Measurements from ENCODE around the gene OR6C6.
"Not testable (repeated sequence)": the region's sequence is repeated elsewhere in the genome, so short reads cannot be mapped to it uniquely, and the experiment has no call there.

Gene OR6C6

DNA sequence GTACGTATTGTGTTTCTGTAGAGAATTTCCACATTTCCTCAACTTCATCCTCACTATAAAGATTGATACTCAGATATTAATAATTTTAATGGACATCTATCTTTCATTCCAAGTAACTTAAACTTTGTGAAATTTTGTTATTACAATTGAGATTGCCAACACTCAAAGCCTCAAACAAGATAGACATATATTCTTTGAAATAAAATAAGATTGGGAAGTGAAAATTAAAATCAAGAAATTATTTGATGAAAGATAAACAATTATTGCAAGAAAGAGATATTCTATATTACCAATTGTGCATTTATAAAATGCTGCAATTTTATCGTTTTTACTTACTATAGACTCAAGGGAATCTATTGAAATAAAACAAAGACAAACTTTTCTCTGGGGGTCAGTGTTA is at the start of gene OR6C6:
Gene OR6C6, minus strand, starts transcription at position 101 of the 400 bp plus-strand sequence. CDS start 1,337 bp downstream, outside the sequence.
- Histone ChIP-seq H3K36me3 (ENCODE audit: control insufficient read depth in 1 of 2, insufficient read depth in 2 of 2, low read length in 2 of 2) (no peaks in the 10 kb centered on the region), H3K27ac (ENCODE audit: low read depth, low read length) (no peak within 1 kb of the TSS), H3K4me1 (ENCODE audit: control insufficient read depth in 1 of 2, insufficient read depth in 2 of 2, low read length in 2 of 2) (no peaks in the 10 kb centered on the region), H3K4me3 (ENCODE audit: low read depth in 1 of 2, low read length in 2 of 2) (no peak within 1 kb of the TSS), H3K9me3 (ENCODE audit: control insufficient read depth in 1 of 2, low read length in 2 of 2) (no peaks in the 10 kb centered on the region), H3K9ac (ENCODE audit: low read depth in 1 of 2, low read length in 2 of 2) (no peak within 1 kb of the TSS), H3K27me3 (ENCODE audit: control insufficient read depth in 1 of 2, insufficient read depth in 2 of 2, low read length in 2 of 2) (no peaks in the 10 kb centered on the region)

- Histone ChIP-seq H3K4me3 (ENCODE audit: low read depth in 1 of 2, low read length in 2 of 2) (no peak overlapping the region), H3K9ac (ENCODE audit: low read depth in 1 of 2, low read length in 2 of 2) (no peak overlapping the region), H3K4me1 (ENCODE audit: control insufficient read depth in 1 of 2, insufficient read depth in 2 of 2, low read length in 2 of 2) (no peaks in the 10 kb centered on the region), H3K9me3 (ENCODE audit: control insufficient read depth in 1 of 2, low read length in 2 of 2) (no peaks in the 10 kb centered on the region), H3K27ac (ENCODE audit: low read depth, low read length) (no peak overlapping the region), H3K27me3 (ENCODE audit: control insufficient read depth in 1 of 2, insufficient read depth in 2 of 2, low read length in 2 of 2) (no peaks in the 10 kb centered on the region), H3K36me3 (ENCODE audit: control insufficient read depth in 1 of 2, insufficient read depth in 2 of 2, low read length in 2 of 2) (no peaks in the 10 kb centered on the region)
These were observed 39.6 kb upstream of the OR6C6 start for GRCh38 chr12:55336002-55336401.

GRCh38 chr12:55330446-55330845 is 34.1 kb upstream of the OR6C6 start, which contains the start of gene OR6C3:
Gene OR6C3 (plus strand): TSS chr12:55330746. CDS start chr12:55331701, 955 bp downstream.
- Histone ChIP-seq H3K27ac (ENCODE audit: low read depth, low read length) (no peak within 1 kb of the TSS), H3K36me3 (ENCODE audit: control insufficient read depth in 1 of 2, insufficient read depth in 2 of 2, low read length in 2 of 2) (no peaks in the 10 kb centered on the region), H3K4me1 (ENCODE audit: control insufficient read depth in 1 of 2, insufficient read depth in 2 of 2, low read length in 2 of 2) (no peaks in the 10 kb centered on the region), H3K9me3 (ENCODE audit: control insufficient read depth in 1 of 2, low read length in 2 of 2) (no peaks in the 10 kb centered on the region), H3K4me3 (ENCODE audit: low read depth in 1 of 2, low read length in 2 of 2) (no peak within 1 kb of the TSS), H3K27me3 (ENCODE audit: control insufficient read depth in 1 of 2, insufficient read depth in 2 of 2, low read length in 2 of 2) (no peaks in the 10 kb centered on the region), H3K9ac (ENCODE audit: low read depth in 1 of 2, low read length in 2 of 2) (no peak within 1 kb of the TSS)

GRCh38 chr12:55325801-55326200 is 29.4 kb upstream of the OR6C6 start:
- H3K36me3 ChIP-seq (ENCODE audit: control insufficient read depth in 1 of 2, insufficient read depth in 2 of 2, low read length in 2 of 2); H3K9me3 ChIP-seq (ENCODE audit: control insufficient read depth in 1 of 2, low read length in 2 of 2); H3K9ac ChIP-seq (ENCODE audit: low read depth in 1 of 2, low read length in 2 of 2); H3K4me3 ChIP-seq (ENCODE audit: low read depth in 1 of 2, low read length in 2 of 2); H3K4me1 ChIP-seq (ENCODE audit: control insufficient read depth in 1 of 2, insufficient read depth in 2 of 2, low read length in 2 of 2); H3K27me3 ChIP-seq (ENCODE audit: control insufficient read depth in 1 of 2, insufficient read depth in 2 of 2, low read length in 2 of 2); H3K27ac ChIP-seq (ENCODE audit: low read depth, low read length): not testable (repeated sequence)

- Histone ChIP-seq H3K27ac (ENCODE audit: low read depth, low read length) (no peak overlapping the region), H3K9ac (ENCODE audit: low read depth in 1 of 2, low read length in 2 of 2) (no peak overlapping the region), H3K4me3 (ENCODE audit: low read depth in 1 of 2, low read length in 2 of 2) (no peak overlapping the region), H3K27me3 (ENCODE audit: control insufficient read depth in 1 of 2, insufficient read depth in 2 of 2, low read length in 2 of 2) (no peaks in the 10 kb centered on the region), H3K36me3 (ENCODE audit: control insufficient read depth in 1 of 2, insufficient read depth in 2 of 2, low read length in 2 of 2) (no peaks in the 10 kb centered on the region), H3K4me1 (ENCODE audit: control insufficient read depth in 1 of 2, insufficient read depth in 2 of 2, low read length in 2 of 2) (no peaks in the 10 kb centered on the region), H3K9me3 (ENCODE audit: control insufficient read depth in 1 of 2, low read length in 2 of 2) (no peaks in the 10 kb centered on the region)
These were observed 23.8 kb upstream of the OR6C6 start for GRCh38 chr12:55320201-55320600.

GRCh38 chr12:55314043-55314442 is 17.7 kb upstream of the OR6C6 start, which contains the start of gene OR6C1:
Gene OR6C1 (plus strand): TSS chr12:55314343. CDS start chr12:55320600, 6,257 bp downstream.
- Histone ChIP-seq H3K4me1 (ENCODE audit: control insufficient read depth in 1 of 2, insufficient read depth in 2 of 2, low read length in 2 of 2) (no peaks in the 10 kb centered on the region), H3K4me3 (ENCODE audit: low read depth in 1 of 2, low read length in 2 of 2) (no peak within 1 kb of the TSS), H3K9me3 (ENCODE audit: control insufficient read depth in 1 of 2, low read length in 2 of 2) (no peaks in the 10 kb centered on the region)

GRCh38 chr12:55289999-55290398 is 6.4 kb downstream of the OR6C6 start:
- Histone ChIP-seq H3K9ac (ENCODE audit: low read depth in 1 of 2, low read length in 2 of 2) (no peak overlapping the region), H3K27me3 (ENCODE audit: control insufficient read depth in 1 of 2, insufficient read depth in 2 of 2, low read length in 2 of 2) (no peaks in the 10 kb centered on the region), H3K4me1 (ENCODE audit: control insufficient read depth in 1 of 2, insufficient read depth in 2 of 2, low read length in 2 of 2) (no peaks in the 10 kb centered on the region), H3K36me3 (ENCODE audit: control insufficient read depth in 1 of 2, insufficient read depth in 2 of 2, low read length in 2 of 2) (no peaks in the 10 kb centered on the region), H3K4me3 (ENCODE audit: low read depth in 1 of 2, low read length in 2 of 2) (no peak overlapping the region), H3K9me3 (ENCODE audit: control insufficient read depth in 1 of 2, low read length in 2 of 2) (no peaks in the 10 kb centered on the region), H3K27ac (ENCODE audit: low read depth, low read length) (no peak overlapping the region)

More at GRCh38 chr12:55314043-55314442, 17.7 kb upstream of the OR6C6 start, which contains the start of gene OR6C1:
- Histone ChIP-seq H3K9ac (ENCODE audit: low read depth in 1 of 2, low read length in 2 of 2) (no peak within 1 kb of the TSS), H3K27me3 (ENCODE audit: control insufficient read depth in 1 of 2, insufficient read depth in 2 of 2, low read length in 2 of 2) (no peaks in the 10 kb centered on the region), H3K36me3 (ENCODE audit: control insufficient read depth in 1 of 2, insufficient read depth in 2 of 2, low read length in 2 of 2) (no peaks in the 10 kb centered on the region), H3K27ac (ENCODE audit: low read depth, low read length) (no peak within 1 kb of the TSS)

DNA sequence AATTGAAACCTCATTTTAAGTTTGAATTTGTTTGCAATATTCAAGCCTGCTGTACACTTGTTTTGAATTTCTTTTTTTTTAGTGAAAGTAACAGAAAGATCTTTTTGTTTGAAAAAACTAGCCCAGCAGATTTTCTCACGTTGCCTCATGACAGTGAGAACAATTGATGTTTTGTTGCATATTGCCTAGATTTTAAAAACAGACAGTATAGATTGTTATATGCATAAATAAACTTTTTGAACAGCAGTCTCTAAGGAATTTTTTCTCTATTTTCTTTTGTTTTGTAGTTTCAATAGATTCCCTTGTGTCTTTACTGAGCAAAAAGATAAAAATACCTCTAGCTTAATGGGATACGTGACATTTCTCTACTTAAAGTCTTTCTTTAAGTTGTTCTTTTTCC is 15.4 kb downstream of the OR6C6 start:
- Histone ChIP-seq H3K27me3 (ENCODE audit: control insufficient read depth in 1 of 2, insufficient read depth in 2 of 2, low read length in 2 of 2) (no peaks in the 10 kb centered on the region), H3K27ac (ENCODE audit: low read depth, low read length) (no peak overlapping the region), H3K4me1 (ENCODE audit: control insufficient read depth in 1 of 2, insufficient read depth in 2 of 2, low read length in 2 of 2) (no peaks in the 10 kb centered on the region), H3K4me3 (ENCODE audit: low read depth in 1 of 2, low read length in 2 of 2) (no peak overlapping the region), H3K9ac (ENCODE audit: low read depth in 1 of 2, low read length in 2 of 2) (no peak overlapping the region), H3K36me3 (ENCODE audit: control insufficient read depth in 1 of 2, insufficient read depth in 2 of 2, low read length in 2 of 2) (no peaks in the 10 kb centered on the region), H3K9me3 (ENCODE audit: control insufficient read depth in 1 of 2, low read length in 2 of 2) (no peaks in the 10 kb centered on the region)

- H3K9me3 ChIP-seq (ENCODE audit: control insufficient read depth in 1 of 2, low read length in 2 of 2) = no peaks in the 10 kb centered on the region
- H3K27me3 ChIP-seq (ENCODE audit: control insufficient read depth in 1 of 2, insufficient read depth in 2 of 2, low read length in 2 of 2) = no peaks in the 10 kb centered on the region
- H3K4me3 ChIP-seq (ENCODE audit: low read depth in 1 of 2, low read length in 2 of 2) = no peak overlapping the region
- no peak overlapping the region for H3K9ac ChIP-seq (ENCODE audit: low read depth in 1 of 2, low read length in 2 of 2)
- H3K4me1 ChIP-seq (ENCODE audit: control insufficient read depth in 1 of 2, insufficient read depth in 2 of 2, low read length in 2 of 2) = no peaks in the 10 kb centered on the region
- no peaks in the 10 kb centered on the region for H3K36me3 ChIP-seq (ENCODE audit: control insufficient read depth in 1 of 2, insufficient read depth in 2 of 2, low read length in 2 of 2)
- no peak overlapping the region for H3K27ac ChIP-seq (ENCODE audit: low read depth, low read length)
These were observed 38.1 kb downstream of the OR6C6 start for GRCh38 chr12:55258303-55258702.

DNA sequence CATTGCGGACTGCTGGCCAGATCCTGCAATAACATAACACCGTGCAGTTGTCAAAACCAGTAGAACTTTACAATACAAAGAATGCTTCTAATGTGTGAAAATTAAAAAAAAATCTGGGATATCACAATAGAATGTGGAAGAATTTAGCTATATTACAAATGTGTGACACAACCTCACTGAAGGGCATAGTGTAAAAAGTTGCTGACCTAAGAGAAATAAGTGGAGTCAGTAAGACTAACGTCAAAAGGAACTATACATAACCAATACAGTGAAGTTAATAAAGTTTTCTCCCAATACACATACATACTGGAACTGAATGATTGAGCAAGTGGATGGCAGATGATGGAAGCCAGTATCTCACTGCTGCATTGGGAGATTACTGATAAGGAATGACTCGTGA is 39.5 kb downstream of the OR6C6 start:
- no peak overlapping the region for H3K4me3 ChIP-seq (ENCODE audit: low read depth in 1 of 2, low read length in 2 of 2)
- no peaks in the 10 kb centered on the region for H3K9me3 ChIP-seq (ENCODE audit: control insufficient read depth in 1 of 2, low read length in 2 of 2)
- no peak overlapping the region for H3K27ac ChIP-seq (ENCODE audit: low read depth, low read length)
- no peak overlapping the region for H3K9ac ChIP-seq (ENCODE audit: low read depth in 1 of 2, low read length in 2 of 2)
- H3K27me3 ChIP-seq (ENCODE audit: control insufficient read depth in 1 of 2, insufficient read depth in 2 of 2, low read length in 2 of 2) = no peaks in the 10 kb centered on the region
- H3K4me1 ChIP-seq (ENCODE audit: control insufficient read depth in 1 of 2, insufficient read depth in 2 of 2, low read length in 2 of 2) = no peaks in the 10 kb centered on the region
- H3K36me3 ChIP-seq (ENCODE audit: control insufficient read depth in 1 of 2, insufficient read depth in 2 of 2, low read length in 2 of 2) = no peaks in the 10 kb centered on the region

DNA sequence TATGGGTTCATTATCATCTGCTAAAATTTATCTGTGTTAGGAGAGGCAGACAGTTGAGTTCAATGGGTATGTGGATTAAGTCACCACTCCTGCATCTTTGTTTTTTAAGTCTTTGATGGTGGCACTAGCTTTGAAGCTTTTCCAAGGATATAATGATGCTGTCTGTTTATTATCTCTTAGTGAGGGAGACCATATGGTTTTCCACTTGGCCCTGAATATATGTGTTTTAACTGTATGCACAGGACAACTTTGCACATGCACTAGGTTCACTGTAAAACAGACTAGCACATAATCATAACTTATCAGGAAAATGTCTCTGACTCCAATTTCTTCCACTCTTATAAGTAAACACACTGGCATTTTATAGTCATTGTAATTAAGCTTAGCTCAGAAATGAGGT is 43.1 kb downstream of the OR6C6 start:
- Histone ChIP-seq H3K9ac (ENCODE audit: low read depth in 1 of 2, low read length in 2 of 2) (no peak overlapping the region), H3K36me3 (ENCODE audit: control insufficient read depth in 1 of 2, insufficient read depth in 2 of 2, low read length in 2 of 2) (no peaks in the 10 kb centered on the region), H3K4me1 (ENCODE audit: control insufficient read depth in 1 of 2, insufficient read depth in 2 of 2, low read length in 2 of 2) (no peaks in the 10 kb centered on the region), H3K4me3 (ENCODE audit: low read depth in 1 of 2, low read length in 2 of 2) (no peak overlapping the region), H3K27ac (ENCODE audit: low read depth, low read length) (no peak overlapping the region), H3K27me3 (ENCODE audit: control insufficient read depth in 1 of 2, insufficient read depth in 2 of 2, low read length in 2 of 2) (no peaks in the 10 kb centered on the region), H3K9me3 (ENCODE audit: control insufficient read depth in 1 of 2, low read length in 2 of 2) (no peaks in the 10 kb centered on the region)
